Activated T-helper 1 cell treated with Interleukin-2 at 50 U/mL for 16 hours (primary cell): ENCODE data around the gene EFCAB6.

Experiments used
- DNase-seq: peaks from one replicate; pipeline ENCODE4 v3.0.0-alpha.2; 2020; ENCODE audit warnings: low read depth

EFCAB6 gene

DNA sequence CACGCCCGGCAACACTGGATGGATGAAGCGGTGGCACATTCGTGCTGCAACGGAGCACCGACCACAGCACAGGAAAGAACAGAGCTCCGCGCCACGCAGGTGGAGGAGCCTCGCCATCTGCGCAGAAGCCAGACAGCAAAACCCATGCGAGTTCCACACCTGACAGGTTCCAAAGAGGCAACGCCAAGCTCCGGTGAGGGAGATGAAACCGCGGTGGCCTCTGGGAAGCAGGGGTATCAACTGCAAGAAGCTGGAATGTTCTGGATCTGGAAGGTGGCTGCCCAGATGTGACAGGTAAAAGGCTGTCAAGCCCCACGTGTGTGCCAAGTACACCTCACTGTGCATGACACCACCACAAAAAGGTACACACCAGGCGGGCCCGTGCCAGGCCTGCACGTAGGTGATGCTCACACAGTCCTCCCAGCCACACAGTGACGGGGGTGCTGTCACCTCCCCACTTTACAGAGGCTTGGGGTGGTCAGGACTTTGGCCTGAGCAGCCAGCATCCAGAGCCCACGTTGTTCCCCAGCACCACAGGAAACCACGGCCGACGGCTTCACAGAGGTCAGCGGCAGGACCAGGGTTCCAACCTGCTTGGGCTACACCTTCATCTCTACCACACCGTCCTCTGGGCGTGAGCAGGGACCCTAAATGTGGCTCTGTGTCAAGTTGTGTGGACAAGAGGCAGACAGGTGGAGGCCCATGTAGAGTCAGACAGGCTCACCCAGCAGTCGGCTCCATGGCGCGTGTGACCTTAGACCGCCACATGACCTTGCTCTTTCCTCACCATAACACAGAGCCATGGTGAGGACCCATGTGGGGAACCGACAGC lies 19.7 kb upstream of the EFCAB6 start:
- no peak for DNase-seq

GRCh38 chr22:43830931-43831560 lies 18.9 kb upstream of the EFCAB6 start:
- DNase-seq: no peak

DNA sequence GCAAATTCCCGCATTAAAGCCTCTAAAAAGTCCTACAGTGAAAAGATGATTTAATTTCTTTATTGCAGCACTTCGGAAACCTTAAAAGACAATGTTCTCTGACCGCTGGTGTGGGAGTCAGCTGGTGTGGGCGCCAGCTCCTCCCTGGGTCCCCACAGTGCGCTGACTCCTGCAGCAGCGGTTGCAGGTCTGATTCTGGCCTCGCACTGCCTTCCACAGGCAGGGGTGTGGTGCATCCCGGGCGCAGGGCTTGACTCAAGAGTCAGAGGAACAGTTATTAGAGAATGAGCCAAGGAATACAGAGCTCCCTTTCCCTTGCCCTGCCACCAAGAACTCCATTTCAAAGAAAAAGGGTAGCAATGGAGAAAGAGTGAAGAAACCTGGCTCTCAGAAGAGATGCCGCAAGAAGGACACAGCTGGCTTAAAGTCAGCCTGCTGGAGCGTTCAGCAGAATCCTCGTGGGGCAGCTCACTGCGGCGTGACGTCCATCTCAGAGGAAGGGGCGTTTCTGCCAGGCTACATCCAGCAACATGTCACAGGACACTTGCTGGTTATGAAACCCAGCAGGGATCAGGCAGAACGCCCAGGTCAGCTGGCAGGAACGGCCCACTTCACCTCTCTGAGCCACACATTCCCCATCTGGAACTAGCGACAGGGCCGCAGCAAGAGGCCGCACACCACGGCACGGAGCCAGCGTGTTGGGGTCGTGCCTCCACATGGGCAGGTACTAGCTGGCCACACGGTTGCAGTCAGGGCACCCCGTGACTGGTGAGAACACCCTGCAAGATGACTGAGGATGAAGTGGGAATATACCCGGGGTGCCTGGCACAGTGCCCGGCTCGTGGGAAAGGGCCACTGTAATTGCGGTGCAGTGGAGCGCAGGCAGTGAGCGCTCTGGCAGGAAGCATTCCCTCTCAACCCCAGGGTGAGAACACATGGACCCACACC lies 18.1 kb upstream of the EFCAB6 start:
- no peak for DNase-seq

GRCh38 chr22:43828998-43829782 lies 17.1 kb upstream of the EFCAB6 start:
- DNase-seq: no peak

DNA sequence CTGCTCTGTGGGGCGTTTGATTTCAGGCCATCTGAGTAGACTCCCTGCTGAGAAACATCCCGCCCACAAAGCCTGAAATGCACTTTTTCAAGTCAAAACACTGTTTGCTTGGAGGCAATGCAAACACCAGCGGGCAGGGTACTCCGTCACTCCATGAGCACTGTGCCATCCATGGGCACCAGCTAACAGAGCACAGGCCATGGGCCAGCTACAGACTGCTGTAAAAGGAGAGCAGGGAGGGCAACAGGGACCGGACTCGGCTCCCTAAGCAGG lies 16.6 kb upstream of the EFCAB6 start:
- no peak for DNase-seq

DNA sequence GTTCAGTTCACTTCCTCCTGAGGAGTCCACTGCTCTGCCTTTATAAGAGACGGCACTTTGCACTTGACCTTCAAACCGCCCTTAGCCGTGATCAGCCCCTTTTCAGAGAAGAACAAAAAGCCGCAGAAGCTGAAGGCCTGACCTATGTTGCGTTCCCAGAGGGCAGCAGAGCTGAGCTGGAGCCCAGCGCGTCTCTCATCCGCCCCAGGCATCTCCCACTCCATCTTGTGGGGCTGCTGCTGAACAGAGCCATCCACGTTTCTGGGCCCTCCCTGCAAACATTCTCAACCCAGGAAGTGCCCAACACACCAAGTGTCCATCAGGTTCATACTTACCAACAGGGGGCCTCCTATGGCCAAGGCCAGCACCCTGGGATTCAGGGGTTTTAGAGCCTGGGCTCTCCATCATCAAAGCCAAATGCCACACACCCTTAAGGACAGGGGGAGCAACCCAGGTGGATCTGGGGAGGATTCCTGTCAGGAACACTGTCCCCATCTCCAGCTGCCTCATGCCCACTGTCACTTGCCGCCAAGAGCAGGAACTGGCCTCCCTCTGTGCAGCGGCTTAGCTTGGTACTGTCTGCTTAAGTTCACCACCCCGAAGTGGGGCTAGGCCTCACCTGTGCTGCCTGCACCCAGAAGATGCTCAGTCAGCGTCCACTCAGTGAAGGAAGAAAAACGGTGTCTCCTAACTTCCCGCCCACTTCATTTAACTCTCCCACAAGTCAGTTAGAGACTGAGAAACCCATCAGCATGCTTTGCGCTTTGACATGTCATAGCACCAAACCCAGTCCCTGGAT lies 16.0 kb upstream of the EFCAB6 start:
- DNase-seq: no peak

GRCh38 chr22:43827003-43827735 lies 15.1 kb upstream of the EFCAB6 start:
- DNase-seq: no peak

- DNase-seq: no peak
These were observed 14.3 kb upstream of the EFCAB6 start for GRCh38 chr22:43826142-43827002.

GRCh38 chr22:43825651-43826050 lies 13.5 kb upstream of the EFCAB6 start:
- no peak for DNase-seq

- no peak for DNase-seq
These were observed 12.8 kb upstream of the EFCAB6 start for GRCh38 chr22:43824724-43825420.

DNA sequence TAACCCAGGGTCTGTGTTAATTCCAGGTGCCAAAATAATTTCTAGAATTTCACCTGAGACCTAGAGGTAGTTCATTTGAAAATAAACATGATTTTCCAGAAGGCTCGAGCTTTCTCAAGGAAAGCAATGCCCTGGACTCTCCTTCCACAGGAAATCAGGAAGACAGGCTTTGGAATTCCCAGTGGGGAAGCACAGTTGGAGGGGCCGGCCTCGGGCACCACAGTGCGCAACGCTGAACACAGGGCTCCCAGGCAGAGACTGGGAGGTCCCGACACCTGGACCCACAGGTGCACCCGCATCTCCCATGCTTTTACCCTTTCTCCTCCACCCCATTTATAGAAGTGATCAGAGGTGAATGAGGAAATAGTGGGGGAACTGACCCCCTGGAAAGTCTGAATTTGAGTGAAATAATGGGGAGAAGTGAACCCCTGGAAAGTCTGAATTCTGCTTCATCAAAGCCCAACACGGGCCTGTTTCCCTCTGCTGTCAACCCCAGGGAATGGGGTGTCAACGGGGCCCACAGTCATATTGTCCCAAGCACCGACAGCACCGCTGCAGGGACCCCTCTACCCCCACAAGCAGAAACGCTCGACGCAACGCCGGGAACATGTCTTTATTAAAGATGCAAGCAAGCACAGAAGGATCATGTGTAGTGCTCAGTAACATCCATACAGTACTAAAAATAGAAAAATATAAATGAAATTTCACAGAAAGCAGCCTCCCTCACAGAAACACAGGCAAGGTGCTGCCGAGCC lies 12.0 kb upstream of the EFCAB6 start:
- no peak for DNase-seq

- DNase-seq: no peak
These were observed 11.3 kb upstream of the EFCAB6 start for GRCh38 chr22:43823353-43823908.

DNA sequence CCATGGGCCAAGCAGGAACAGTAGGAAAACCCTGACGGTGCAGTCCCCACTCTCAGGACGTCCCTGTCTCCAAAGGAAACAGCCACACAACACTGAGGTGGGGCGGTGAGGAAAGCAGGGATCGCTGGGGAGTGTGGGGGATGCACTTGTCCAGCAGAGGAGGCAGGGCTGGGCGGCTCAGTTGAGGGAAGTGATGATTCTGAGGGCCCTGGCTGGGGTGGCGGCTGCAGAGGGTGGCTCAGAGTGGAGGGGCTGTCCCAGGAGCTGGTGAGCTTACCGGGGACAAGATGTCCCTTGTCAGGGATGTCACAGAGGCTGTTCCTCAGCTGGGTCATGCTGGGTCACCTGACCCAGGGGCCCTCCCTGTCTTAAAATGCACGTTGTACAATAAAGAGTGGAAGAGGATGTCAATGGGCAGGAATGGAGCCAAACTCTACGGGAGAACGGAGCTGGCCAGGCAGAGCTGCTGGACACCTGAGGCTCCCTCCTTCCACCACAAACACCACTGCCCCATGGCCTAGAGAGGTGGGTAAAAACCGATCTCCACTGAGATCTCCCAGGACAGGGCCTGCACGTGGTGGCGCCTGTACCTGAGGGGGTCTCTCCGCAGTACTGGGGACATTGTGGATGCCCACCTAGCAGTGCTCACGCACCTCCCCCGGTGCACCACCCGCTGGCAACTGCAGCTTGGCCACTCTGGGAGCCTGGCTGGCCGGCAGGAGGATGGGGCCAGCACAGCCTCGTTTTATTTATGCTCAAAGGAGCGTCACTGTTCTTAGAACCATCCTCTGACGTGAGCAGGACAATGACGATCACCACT lies 9.7 kb upstream of the EFCAB6 start:
- DNase-seq: no peak

GRCh38 chr22:43820651-43821305 lies 8.7 kb upstream of the EFCAB6 start:
- DNase-seq: no peak

DNA sequence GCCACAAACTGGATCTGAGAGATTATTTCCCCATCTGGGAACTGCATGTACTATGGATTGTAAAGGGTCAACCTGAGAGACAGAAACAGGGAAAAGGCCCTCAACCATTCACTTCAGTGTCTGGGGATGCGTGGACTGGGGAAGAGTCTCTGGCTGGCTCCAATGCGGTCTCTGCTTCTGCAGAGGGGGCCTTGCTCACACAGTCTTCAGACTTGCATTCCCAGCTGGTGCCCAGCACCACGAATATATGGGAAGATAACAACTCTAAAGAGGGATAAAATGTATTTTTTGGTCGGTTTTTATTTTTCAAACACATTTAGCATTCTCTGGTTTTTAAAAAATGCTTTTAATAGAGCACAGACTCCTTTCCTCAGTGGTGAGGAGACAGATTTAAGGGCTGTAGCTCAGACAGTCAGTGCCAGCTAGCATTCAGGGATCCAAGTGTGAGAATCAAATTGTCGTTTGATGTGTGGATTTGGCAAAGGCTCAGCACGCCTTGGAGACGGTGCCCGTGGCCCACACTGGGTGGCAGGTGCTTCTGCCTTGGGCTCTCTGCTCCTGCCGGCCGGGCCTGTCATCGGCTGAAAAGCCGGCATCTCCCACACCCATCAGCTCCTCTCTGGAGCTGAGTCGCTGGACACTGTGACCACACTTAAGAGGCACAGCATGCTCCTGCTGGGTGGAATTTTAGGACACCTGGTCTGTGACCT lies 8.0 kb upstream of the EFCAB6 start:
- DNase-seq: no peak
